Activated CD8-positive, alpha-beta memory T cell treated with anti-CD3 and anti-CD28 coated beads, Interleukin-2, amount 50 U/mL, for 4 hours (primary cell): ENCODE data around the gene STAMBP.
"Not testable (repeated sequence)": the region's sequence is repeated elsewhere in the genome, so short reads cannot be mapped to it uniquely, and the experiment has no call there.

ENCODE experiments used
- DNase-seq: peaks from one replicate; pipeline ENCODE4 v3.0.0-alpha.2; 2020

Gene STAMBP

DNA sequence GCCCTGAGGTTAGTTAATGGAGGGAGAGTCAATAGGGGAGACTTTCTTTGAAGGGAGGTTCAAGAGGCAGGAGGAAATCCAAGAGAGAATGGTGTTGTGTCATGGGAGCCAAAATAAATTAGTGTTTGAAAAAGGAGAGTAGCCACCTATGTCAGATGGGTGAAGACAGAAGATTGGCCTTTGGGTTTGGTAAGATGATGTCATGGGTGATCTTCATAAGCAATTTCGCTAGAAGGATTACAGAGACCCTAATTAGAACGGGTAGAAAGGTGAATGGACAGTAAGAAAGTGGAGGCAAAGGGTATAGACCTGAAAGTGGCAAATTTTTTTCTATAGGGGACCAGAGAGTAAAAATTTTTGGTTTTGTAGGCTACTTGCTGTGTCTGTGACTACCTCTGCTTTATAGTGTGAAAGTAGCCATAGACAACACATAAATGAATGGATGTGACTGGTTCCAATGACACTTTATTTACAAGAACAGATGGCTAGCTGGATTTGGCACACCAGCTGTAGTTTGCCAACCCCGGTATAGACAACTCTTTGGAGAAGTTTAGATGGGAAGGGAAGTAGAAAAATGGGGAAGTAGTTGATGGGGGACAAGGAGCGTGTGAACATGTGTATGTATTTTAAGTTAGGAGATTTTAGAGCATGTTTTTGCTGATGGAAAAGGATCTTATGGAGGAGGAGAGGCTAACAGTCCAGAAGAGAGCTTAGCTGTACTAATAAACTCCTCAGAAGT lies 9.3 kb downstream of the STAMBP start:
- no peak for DNase-seq

DNA sequence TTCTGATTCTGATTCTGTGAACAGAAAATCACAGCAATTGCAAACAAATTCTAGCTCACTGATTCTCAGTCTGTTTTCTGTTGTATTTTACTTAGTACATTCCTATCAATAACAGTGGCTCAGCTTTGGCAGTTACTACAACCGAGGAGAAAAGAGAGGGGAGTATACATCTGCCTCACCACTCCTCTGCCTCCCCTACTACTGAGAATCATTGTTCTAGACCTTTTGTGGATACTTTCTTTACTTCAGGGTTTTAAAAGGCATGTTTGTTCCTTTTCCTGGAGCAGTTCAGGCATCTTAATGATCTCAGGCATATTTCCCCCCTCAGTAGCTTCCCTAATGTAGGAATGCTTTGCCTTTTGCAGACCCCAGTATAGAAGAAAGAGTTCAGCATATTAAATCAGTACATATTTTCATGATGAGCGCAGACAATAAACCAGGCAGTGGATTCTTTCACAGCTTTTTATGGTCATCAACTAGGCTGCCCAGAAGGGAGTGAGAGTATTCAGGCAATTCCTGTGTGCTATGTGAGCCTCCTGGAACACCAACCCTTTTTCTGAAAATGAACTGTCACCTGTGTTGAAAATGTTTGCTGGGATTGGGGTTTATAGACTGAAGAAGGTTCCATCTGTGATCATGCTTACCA lies 10.3 kb downstream of the STAMBP start:
- DNase-seq: no peak

DNA sequence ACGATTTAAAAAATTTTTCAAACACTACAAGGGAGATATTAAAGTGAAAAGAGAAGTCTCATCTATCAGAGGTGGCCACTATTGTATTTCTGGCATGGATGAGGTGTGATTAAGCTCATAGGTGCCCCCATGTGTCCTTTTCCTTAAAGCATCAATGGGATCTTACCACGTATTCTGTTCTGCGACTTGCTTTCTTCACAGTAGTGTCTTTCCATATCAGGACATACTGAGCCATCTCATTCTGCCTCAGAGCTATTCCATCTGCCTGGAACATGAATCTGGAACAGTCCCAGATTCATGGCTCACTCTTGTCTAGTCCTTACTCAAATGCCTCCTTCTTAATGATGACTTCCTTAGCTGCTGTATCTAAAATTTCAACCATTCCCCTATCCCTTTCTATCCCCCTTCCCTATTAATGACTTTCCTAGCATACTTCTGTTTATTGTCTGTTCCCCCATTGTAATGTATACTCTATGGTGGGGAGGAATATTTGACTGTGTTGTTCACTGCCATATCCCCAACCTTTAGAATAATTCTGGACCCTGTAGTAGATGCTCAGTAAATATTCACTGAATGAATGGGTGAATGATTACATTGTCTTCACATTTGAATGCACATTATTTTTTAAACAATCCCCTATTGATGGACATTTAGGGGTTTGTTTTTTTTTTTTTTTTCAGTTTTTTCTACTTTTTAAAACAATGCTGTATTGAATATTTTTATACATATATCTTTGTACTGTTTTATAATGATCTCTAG lies 11.1 kb downstream of the STAMBP start:
- DNase-seq: no peak

DNA sequence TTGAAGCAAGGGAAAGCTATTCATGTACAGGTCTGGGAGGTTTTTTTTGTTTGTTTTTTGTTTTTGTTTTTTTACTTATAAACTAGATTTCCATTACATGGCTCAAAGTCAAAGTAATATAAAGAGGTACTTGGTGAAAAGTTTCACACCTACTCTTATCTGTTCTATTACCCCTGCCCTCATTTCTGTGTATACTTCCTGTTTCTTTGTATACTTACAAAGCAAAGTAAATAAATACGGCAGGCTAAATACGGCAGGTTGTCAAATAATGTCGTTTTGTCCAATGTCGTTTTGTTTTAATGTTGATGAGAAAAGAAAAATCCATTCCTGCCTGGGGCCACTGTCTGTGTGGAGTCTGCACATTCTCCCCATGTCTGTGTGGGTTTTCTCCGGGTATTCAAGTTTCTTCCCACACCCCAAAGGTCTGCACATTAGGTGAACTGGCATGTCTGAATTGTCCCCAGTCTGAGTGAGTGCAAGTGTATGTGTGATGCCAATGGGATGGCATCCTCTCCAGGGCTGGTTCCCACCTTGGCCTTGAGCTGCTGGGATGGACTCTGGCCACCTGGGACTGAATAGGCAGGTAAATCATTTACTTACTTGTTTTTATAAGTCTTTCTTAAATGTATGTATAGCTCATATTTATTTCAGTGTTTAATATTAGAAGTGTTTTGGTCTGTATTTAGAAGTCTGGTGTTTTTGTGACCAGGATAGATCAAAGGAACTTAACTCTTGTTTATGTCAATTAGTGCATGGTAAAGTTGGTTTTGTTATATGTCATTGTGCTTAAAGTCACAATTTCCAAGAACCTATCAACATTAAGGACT lies 13.4 kb downstream of the STAMBP start:
- DNase-seq: no peak

DNA sequence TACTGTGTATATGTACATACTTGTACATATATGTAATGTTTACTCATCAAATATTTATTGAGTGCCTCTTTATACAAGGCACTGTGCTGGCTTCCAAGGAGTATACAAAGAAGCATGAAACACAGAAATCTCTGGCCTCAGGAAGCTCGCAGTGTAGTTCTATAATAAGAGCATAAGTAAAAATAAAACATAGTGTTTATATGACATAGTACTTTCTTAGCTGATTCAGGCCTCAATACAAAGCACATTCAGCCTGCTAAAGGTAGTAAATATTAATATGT lies 13.9 kb downstream of the STAMBP start:
- DNase-seq: no peak

DNA sequence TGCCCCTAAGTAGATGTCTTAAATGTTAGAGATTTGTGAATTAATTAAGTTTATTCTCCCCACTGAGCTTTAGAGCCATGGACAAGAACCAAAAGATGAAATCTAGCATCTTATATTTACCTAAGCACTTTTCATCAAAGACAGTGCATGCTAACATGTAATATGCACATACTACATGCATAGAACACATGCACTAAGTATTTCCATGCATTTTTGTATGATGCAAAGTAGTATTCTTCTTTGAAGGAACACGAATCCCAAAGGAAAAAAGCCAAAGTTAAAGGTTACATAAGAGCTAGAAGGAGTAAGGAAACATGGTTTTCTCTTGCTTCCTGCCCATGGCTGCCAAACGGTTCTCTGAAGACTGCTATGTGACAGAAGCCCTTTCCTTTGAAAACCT lies 15.3 kb downstream of the STAMBP start:
- no peak for DNase-seq

DNA sequence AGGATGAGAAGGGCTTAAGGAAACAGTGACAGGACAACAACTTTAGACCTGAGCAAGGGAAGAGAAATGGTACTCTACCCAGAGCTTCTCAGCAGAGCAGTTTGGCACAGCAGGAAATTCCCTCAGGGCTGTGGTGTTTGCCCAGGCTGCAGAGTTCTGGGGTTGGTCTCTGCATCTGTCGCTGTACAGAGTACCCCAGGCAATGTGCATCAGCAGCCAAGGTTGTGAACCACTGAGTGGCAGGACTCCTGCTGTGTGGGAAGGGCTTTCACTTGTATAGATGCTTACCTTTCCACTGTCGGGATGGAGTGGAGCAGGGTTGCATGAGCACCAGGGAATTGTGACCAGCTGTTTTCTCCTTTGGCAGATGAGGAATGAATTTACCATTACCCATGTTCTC lies 21.2 kb downstream of the STAMBP start:
- no peak for DNase-seq

DNA sequence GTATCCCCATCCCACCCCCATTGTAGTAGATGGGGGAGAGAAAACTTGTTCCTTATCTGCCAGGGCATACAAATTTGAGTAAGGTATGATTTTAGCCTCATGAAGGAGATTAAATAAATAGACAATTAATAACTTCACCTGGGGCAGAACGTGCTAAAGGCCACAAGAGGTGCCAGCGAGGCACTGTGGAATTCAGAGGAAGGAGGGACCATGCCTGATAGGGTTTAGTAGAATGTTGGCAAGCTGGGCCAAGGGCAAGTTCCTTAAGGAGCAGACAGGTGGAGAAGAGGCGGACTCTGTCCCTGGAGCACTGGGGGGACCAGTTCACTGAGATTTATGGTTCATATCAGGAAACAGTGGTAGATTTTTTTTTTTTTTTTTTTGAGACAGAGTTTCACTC lies 22.5 kb downstream of the STAMBP start:
- no peak for DNase-seq

DNA sequence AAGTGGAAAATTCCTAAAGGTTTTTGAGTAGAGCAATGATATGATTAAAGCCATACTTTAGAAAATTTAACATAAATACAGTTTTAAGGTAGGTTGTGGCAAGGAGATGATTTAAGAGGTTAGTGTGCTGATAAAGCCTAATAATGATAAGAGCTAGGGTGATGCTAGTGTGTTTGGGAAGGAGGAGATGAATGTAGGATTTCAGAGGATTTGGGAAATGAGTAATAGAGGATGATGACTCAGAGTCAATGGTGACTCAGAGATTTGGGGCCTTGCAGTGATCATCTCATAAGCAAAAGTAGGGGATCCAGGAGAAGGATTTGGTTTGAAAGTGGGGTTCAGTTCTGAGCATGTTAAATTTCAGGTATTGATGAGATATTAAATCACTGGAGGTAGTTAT lies 23.3 kb downstream of the STAMBP start:
- no peak for DNase-seq

DNA sequence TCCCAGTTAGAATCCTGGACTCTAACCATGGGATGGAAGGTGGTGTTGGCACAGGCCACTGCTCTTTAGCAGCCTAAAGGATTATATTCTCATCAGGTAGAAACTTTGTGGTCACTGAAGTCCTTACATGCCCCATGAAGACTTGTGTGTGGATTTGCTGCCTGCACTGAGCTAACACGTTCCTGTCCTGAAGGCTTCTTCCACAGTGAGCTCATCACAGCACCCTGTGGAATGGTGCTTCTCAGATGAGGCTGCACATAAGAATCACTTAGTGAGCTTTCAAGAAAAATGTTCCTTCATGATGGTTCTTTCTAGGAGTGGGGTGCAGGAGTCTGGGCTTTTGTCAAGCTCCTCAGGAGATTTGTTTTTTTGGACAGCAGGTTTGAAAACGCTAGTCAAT lies 26.8 kb downstream of the STAMBP start:
- DNase-seq: no peak

DNA sequence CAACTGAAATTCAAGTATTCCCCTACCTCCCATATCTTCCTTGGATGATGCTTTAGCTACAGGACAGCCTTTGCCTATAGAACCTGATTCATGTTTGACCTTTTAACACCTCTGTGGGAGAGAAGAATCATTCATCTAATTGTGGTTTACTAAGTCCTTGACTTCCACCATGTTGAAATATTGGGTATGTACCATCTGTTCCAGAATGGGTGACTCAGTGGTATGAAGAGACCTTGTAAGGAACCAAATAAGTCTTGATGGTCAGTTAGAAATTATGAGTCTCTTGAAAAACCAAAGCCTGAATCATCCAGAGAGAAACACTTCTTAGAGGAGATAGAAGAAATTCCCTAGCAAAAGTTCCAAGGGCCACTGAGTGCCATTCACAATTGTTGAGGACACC lies 27.5 kb downstream of the STAMBP start:
- DNase-seq: no peak

DNA sequence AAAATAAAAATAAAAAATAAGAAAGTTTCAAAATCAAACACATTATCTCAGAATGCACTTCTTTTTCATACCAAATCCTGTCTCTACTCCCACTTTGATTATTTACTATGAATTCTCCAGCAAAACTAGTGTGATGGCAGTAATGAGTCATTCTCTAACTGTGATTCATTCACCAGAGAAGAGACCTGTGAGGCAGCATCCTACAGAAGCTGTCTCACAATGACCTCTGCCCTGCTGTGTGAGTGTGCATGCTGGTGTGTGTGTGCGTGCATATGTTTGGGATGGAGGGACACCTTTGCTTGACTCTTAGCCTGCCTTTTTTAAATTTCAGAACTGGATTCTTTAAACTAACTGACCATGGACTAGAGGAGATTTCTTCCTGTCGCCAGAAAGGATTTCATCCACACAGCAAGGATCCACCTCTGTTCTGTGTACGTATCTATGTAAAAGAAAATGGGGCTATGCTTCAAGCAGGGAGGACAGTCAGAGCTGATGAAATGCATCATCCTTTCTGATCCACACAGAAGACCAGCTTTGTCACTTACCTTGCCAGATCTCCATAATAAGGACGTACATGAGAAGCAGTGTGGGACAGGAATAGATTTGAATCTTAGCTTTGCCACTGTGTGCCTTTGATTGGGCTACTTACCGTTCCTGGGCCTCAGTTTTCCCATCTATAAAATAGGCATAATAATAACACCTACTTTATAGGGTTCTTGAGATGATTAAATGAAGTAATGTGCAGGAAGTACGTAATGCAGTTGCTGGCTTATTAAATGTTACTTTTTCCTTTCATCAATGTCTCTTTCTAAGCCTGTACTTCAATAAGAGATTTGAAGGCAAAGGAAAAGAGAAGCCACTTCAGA lies 31.2 kb downstream of the STAMBP start:
- DNase-seq: no peak

DNA sequence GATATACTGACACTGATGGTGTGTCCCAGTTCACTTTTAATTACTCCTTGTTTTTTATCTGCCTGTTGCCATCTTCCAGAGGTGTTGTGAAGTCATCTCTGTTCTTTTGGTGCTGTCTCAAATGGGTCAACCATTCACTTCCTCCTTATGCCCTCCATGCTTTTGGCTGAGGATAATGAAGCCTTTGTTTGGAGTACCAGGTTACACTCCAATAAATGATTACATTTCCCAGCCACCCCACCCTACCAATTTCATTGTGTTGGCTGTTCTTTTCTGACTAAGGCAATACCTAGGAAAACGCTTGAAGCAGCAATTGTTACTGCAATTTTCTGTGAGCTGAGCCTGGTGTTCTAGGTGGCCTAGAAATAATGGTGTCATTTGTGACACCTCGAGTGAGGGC lies 34.2 kb downstream of the STAMBP start:
- no peak for DNase-seq

DNA sequence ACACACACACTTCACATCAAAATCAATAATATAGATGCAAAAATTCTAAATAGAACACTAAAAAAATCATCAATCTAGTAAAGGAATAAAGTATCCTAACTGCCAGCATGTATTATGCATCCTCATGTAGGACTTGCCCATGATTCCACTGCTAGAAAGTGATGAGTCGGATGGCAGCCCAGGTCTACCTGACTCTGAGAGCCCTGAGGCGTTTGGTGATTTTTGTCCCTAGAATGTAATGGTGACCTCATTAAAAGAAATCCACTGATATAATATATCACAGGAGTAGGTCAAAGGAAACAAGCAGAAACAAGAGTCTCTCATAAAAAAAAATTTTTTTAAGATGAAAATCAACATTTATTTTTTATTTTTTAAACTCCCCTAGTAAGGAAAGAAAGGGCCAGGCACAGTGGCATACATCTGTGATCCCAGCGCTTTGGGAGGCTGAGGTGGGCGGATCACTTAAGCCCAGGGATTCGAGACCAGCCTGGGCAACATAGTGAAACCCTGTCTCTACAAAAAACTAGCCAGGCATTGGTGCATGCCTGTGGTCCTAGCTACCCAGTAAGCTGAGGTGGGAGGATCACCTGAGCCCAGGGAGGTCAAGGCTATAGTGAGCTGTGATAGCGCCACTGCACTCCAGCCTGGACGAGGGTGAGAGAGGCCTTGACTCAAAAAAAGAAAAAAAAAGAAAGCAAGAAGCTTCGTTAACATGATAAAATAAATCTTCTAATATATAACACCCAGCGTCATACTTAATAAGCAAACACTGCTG lies 39.6 kb downstream of the STAMBP start:
- DNase-seq: no peak

DNA sequence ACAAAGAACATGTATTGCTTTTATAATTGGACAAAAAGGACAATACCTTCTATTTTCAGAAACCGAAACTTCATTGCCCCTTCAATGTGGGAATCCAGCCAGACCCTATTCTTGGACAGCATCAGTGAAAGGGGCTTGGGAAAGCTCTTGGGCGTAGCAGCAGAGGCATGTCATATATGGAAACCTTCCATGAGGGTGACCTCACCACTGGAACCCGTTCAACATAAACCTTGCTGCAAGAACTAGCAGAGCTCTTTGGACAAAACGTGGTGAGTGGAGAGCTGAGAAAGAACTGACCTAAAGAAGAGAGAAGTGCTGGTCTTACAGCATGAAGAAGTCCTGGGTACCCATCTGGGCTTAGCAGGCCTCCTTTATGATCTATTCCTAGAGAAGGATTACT lies 41.3 kb downstream of the STAMBP start:
- DNase-seq: no peak

DNA sequence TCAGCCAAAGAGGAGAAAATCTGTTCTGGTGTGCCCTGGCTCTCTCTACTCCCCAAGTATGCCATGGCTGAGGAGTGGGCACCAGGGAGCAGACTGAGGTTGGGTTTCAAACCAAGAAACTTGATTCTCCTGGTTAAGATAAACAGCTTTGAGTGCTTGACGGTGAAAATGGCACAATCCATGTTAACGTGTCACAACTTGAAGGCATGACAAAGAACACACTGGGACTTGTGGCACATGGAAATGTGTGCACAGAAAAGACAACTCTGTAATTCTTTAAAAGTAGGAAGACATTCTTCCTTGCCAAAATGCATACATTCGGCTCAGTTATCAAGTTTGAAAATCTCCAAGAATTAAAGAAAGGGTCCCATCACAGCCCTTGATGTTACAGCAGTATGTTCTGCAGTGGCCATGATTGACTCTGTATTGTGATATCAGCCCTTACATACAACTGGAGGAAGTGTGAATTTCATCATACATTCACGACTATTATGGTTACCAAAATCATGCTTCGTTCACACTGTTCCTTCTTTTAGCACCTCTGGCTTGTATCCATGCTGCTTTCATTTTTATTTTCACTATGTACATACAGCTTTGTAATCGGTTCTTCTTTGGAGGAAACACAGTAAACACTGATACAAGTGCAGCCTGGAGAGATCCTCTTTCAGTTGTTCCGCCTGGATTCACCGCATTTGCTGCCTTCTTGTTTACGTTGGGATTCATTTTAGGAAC lies 48.5 kb downstream of the STAMBP start:
- no peak for DNase-seq

DNA sequence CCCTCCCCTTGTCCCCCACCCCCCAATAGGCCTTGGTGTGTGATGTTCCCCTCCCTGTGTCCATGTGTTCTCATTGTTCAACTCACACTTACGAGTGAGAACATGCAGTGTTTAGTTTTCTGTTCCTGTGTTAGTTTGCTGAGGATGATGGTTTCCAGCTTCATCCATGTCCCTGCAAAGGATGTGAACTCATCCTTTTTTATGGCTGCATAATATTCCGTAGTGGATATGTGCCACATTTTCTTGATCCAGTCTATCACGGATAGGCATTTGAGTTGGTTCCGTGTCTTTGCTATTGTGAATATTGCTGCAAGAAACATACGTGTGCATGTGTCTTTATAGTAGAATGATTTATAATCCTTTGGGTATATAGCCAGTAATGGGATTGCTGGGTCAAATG lies 49.2 kb downstream of the STAMBP start:
- DNase-seq: not testable (repeated sequence)

DNA sequence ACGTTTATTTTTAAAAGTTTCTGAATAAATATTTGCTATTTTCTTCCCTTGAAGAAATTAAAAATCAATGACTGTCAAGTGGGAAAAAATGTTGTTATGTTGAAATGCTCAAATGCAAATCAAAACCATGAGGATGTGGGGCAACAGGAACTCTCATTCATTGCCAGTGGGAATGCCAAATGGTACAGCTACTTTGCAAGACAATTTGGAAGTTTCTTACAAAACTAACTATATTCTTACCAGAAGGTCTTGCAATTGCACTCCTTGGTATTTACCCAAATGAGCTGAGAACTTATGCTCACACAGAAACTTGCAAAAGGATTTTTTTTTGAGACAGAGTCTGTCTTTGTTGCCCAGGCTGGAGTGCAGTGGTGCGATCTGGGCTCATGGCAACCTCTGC lies 56.6 kb downstream of the STAMBP start:
- no peak for DNase-seq

DNA sequence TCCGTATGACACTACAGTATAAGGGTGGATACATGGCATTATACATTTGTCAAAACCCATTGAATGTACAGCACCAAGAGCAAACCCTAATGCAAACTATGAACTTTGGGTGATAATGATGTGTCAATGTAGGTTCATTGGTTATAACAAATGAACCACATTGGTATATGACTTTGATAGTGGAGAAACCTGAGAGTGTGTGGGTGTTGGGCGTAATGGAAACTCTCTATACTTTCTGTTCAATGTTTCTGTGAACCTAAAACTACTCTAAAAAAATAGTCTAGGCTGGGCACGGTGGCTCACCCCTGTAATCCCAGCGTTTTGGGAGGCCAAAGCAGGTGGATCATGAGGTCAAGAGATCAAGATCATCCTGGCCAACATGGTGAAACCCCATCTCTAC lies 57.6 kb downstream of the STAMBP start:
- DNase-seq: no peak

DNA sequence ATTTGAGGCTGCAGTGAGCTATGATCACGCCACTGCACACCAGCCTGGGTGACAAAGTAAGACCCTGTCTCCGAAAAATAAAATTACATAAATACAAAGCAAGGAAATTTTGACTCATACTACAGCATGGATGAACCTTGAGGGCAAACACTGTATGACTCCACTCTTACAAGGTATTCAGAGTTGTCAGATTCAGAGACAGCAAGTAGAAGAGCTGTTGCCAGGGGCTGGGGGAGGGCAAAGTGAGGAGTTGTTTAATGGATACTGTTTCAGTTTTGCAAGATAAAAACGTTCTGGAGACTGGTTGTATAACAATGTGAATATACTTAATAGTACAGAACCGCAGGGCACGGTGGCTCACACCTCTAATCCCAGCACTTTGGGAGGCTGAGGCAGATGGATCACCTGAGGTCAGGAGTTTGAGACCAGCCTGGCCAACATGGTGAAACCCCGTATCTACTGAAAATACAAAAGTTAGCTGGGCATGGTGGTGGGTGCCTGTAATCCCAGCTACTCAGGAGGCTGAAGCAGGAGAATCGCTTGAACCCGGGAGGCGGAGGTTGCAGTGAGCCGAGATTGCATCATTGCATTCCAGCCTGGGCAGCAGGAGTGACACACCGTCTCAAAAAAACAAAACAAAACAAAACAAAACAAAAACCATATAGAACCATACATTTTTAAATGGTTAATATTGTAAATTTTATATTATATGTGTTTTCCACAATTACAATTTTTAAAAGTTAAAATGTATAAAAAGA lies 59.0 kb downstream of the STAMBP start:
- not testable (repeated sequence) for DNase-seq
